Ovary (tissue), 3 donors: ENCODE data around the gene TSHZ3.

ENCODE experiments used
- EP300 ChIP-seq: sonication (generic); formaldehyde crosslinking; IDR thresholded peaks from one replicate; pipeline ENCODE4 v1.6.1; 2017; ENCODE audit warnings: antibody characterized with exemption
- POLR2A ChIP-seq: fragments of 450-650 bp; IDR thresholded peaks from one replicate; pipeline ENCODE4 v1.6.1; 2017; ENCODE audit warnings: antibody characterized with exemption, mild to moderate bottlenecking, moderate library complexity
- TF ChIP-seq, protein P1 (sequence below), 3 donors: fragments of 450-650 bp in 2 of 3; fragments of 200-600 bp in 1 of 3; IDR thresholded peaks; one replicate each; pipeline versions ENCODE4 v1.5.1 to v1.8.0; 2016 to 2022; ENCODE audit warnings: antibody characterized with exemption in 3 of 3, mild to moderate bottlenecking in 1 of 3
- donor health status: DM: no; HTN: no; CAD: no.

DNA sequence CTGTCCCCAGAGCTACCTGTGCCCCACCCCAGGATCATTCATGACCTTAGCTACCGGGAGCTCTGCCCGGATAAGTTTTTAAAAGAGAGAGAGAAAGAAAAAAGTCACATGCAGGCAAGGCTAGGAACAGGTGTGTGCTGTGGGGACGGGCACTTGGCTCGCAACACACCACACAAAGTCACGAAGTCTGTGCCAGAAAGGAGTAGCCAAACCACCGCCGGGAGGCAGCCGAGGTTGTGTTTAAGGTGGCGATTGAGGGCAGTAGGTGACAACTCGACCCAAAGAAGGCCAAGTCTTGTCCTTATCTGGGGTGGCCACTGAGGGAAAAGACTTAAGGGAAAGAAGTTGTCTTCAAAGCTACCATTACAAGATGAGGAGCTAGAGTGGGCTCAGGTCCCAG is 4.6 kb upstream of the TSHZ3 start:
- TF ChIP-seq, protein P1, sequence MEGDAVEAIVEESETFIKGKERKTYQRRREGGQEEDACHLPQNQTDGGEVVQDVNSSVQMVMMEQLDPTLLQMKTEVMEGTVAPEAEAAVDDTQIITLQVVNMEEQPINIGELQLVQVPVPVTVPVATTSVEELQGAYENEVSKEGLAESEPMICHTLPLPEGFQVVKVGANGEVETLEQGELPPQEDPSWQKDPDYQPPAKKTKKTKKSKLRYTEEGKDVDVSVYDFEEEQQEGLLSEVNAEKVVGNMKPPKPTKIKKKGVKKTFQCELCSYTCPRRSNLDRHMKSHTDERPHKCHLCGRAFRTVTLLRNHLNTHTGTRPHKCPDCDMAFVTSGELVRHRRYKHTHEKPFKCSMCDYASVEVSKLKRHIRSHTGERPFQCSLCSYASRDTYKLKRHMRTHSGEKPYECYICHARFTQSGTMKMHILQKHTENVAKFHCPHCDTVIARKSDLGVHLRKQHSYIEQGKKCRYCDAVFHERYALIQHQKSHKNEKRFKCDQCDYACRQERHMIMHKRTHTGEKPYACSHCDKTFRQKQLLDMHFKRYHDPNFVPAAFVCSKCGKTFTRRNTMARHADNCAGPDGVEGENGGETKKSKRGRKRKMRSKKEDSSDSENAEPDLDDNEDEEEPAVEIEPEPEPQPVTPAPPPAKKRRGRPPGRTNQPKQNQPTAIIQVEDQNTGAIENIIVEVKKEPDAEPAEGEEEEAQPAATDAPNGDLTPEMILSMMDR (IDR thresholded peaks at IDR 0.05) = no peak
- TF ChIP-seq EP300 (no peak), POLR2A (no peak)
